Measurements from ENCODE around the gene SH3RF1. TPM values are rescaled to one million over a fixed set of nuclear protein-coding genes. Genes with fewer than 3 reads are reported as not detected.

Gene SH3RF1
- total and polyA plus RNA-seq, 10 of the 15 experiments (the other 5 are each of a cell fraction or from before 2014, with no cell fraction given), result 4.5 to 22.5 (median 10.4) TPM

DNA sequence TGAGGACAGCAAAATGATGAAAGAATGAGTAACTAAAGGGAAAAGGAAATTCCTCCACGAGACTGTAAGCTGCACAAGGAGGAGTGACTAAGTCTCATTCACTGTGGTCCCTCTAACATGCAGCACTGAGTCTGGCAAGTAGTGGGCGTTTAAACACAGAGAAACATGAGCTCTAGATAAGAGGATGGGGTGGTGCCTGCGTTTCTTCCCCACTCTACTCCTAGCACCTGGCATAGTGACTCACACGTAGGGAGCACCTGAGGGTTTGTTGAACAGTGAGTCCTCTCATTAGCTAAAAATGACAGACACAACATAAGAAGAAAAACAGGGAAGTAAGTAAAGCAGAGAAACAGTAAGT lies 154.9 kb downstream of the SH3RF1 start:
- H4K20me1 ChIP-seq (ENCODE audit: control insufficient read depth, insufficient read depth), result no peaks in the 10 kb centered on the region
- no peaks in the 10 kb centered on the region for H3K9me3 ChIP-seq (replicated peaks; ENCODE audit: control insufficient read depth, insufficient read depth, low read length)
- no peak overlapping the region for H3K9ac ChIP-seq (ENCODE audit: control insufficient read depth, insufficient read depth, low read length)
- BruUV-seq (replicated peaks), result no TSS peak
- no peak overlapping the region for H3K4me2 ChIP-seq (ENCODE audit: control insufficient read depth, insufficient read depth)
- no peaks in the 10 kb centered on the region for H3K4me1 ChIP-seq (ENCODE audit: control insufficient read depth, insufficient read depth, low read length)
- peak; percentile 40 for ATAC-seq
- intact Hi-C loops (cut with micrococcal nuclease; ENCODE audit: unreplicated experiment), result no loop called here
- TF ChIP-seq KDM1A (IDR thresholded peaks at IDR 0.05; ENCODE audit: borderline replicate concordance) (no peak), SREBF1 (IDR thresholded peaks at IDR 0.05; ENCODE audit: low read length) (no peak), MTA2 (IDR thresholded peaks at IDR 0.05; ENCODE audit: low read depth) (no peak), FOXM1 (IDR thresholded peaks at IDR 0.05; ENCODE audit: low read depth, low read length) (no peak), RUNX3 (IDR thresholded peaks at IDR 0.05; ENCODE audit: low read length) (no peak), TCF7 (IDR thresholded peaks at IDR 0.05; ENCODE audit: borderline replicate concordance) (no peak), HDAC2 (IDR thresholded peaks at IDR 0.05) (no peak), JUND (IDR thresholded peaks at IDR 0.05; ENCODE audit: low read depth, low read length) (no peak), FOXK2 (IDR thresholded peaks at IDR 0.05) (no peak), NR2C2 (IDR thresholded peaks at IDR 0.05; ENCODE audit: borderline replicate concordance, control insufficient read depth, insufficient read length, low read depth) (no peak)
- TF ChIP-seq, protein P1, sequence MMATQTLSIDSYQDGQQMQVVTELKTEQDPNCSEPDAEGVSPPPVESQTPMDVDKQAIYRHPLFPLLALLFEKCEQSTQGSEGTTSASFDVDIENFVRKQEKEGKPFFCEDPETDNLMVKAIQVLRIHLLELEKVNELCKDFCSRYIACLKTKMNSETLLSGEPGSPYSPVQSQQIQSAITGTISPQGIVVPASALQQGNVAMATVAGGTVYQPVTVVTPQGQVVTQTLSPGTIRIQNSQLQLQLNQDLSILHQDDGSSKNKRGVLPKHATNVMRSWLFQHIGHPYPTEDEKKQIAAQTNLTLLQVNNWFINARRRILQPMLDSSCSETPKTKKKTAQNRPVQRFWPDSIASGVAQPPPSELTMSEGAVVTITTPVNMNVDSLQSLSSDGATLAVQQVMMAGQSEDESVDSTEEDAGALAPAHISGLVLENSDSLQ (IDR thresholded peaks at IDR 0.05), result no peak
- TF ChIP-seq, protein P2, sequence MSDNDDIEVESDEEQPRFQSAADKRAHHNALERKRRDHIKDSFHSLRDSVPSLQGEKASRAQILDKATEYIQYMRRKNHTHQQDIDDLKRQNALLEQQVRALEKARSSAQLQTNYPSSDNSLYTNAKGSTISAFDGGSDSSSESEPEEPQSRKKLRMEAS (IDR thresholded peaks at IDR 0.05; ENCODE audit: low read depth, low read length), result no peak
- TF ChIP-seq, protein P3, sequence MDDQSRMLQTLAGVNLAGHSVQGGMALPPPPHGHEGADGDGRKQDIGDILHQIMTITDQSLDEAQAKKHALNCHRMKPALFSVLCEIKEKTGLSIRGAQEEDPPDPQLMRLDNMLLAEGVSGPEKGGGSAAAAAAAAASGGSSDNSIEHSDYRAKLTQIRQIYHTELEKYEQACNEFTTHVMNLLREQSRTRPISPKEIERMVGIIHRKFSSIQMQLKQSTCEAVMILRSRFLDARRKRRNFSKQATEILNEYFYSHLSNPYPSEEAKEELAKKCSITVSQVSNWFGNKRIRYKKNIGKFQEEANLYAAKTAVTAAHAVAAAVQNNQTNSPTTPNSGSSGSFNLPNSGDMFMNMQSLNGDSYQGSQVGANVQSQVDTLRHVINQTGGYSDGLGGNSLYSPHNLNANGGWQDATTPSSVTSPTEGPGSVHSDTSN (IDR thresholded peaks at IDR 0.05; ENCODE audit: insufficient replicate concordance, low read depth, low read length), result no peak
- WGBS (ENCODE audit: insufficient coverage, insufficient replicate concordance, low lambda C conversion rate, missing lambda C conversion rate), result 43% methylated on average over 4 of the region's 4 CpGs
- H3K27ac ChIP-seq (ENCODE audit: control insufficient read depth, insufficient read depth), result no peak overlapping the region
- ChIA-PET RAD21 (ENCODE audit: unreplicated experiment) (interaction anchor here (1.1 kb wide), 2 partner anchors 18 to 322 kb away, joined by 3 to 4 read pairs; no protein-coding TSS in a partner anchor), SMC1A (ENCODE audit: uncharacterized antibody, unreplicated experiment) (interaction anchor here (0.6 to 1.2 kb wide), 5 partner anchors 18 to 406 kb away, joined by 3 to 4 read pairs (median 3); no protein-coding TSS in a partner anchor), POLR2A (no interaction called here), CTCF (interaction anchor here (1.0 to 1.5 kb wide), 3 partner anchors 121 to 370 kb away, joined by 3 to 6 read pairs (median 4); no protein-coding TSS in a partner anchor)
- no peak for DNase-seq (ENCODE audit: low read depth, low spot score)
- in situ Hi-C loops (cut with MboI), result no loop called here
- no peak overlapping the region for H2AFZ ChIP-seq (ENCODE audit: control insufficient read depth, low read depth, low read length)
- H3K79me2 ChIP-seq (ENCODE audit: control insufficient read depth, insufficient read depth, low read length), result no peaks in the 10 kb centered on the region
- no peak overlapping the region for H3K4me3 ChIP-seq
- FAIRE-seq, result no peak
- no peaks in the 10 kb centered on the region for H3K27me3 ChIP-seq (replicated peaks in 1 of 2; ENCODE audit: control insufficient read depth in 2 of 2, insufficient read depth in 2 of 2, low read length in 1 of 2)
- peaks cover 3 to 9% of the 10 kb centered on the region in 2 experiments; a peak in 3 of 4 replicates for H3K36me3 ChIP-seq (ENCODE audit: control insufficient read depth in 2 of 2, insufficient read depth in 2 of 2, low read length in 1 of 2)

Data from GM12878 (cell line).